ENCODE measurements around the gene MORF4L2.
"Not testable (repeated sequence)": the region's sequence is repeated elsewhere in the genome, so short reads cannot be mapped to it uniquely, and the experiment has no call there.

Gene MORF4L2

GRCh38 chrX:103678199-103678993, 8.1 kb downstream of the MORF4L2 start:
- DNase-seq, result no peak

- no peak for DNase-seq
Observed at GRCh38 chrX:103674531-103675454, 11.7 kb downstream of the MORF4L2 start.

GRCh38 chrX:103669745-103670144, 16.8 kb downstream of the MORF4L2 start:
- DNase-seq, result no peak

GRCh38 chrX:103666202-103667107, 20.0 kb downstream of the MORF4L2 start:
- no peak for DNase-seq

- DNase-seq, result no peak
Observed at GRCh38 chrX:103663981-103664762, 22.3 kb downstream of the MORF4L2 start.

- not testable (repeated sequence) for DNase-seq
Observed at GRCh38 chrX:103659460-103659859, 27.0 kb downstream of the MORF4L2 start.

- no peak for DNase-seq
Observed at GRCh38 chrX:103658681-103659433, 27.6 kb downstream of the MORF4L2 start.

- DNase-seq, result not testable (repeated sequence)
Observed at GRCh38 chrX:103657066-103657465, 29.4 kb downstream of the MORF4L2 start.

GRCh38 chrX:103656617-103657016, 29.9 kb downstream of the MORF4L2 start:
- no peak for DNase-seq

GRCh38 chrX:103655230-103656000, 31.1 kb downstream of the MORF4L2 start:
- DNase-seq, result not testable (repeated sequence)

GRCh38 chrX:103651151-103651773, 35.2 kb downstream of the MORF4L2 start:
- DNase-seq, result no peak

GRCh38 chrX:103647630-103648029, 38.9 kb downstream of the MORF4L2 start:
- DNase-seq, result no peak

- DNase-seq, result no peak
Observed at GRCh38 chrX:103644125-103644524, 42.4 kb downstream of the MORF4L2 start.

GRCh38 chrX:103640401-103641155, 45.9 kb downstream of the MORF4L2 start:
- no peak for DNase-seq

GRCh38 chrX:103638479-103639346, 47.8 kb downstream of the MORF4L2 start:
- not testable (repeated sequence) for DNase-seq

GRCh38 chrX:103637604-103638338, 48.7 kb downstream of the MORF4L2 start:
- DNase-seq, result no peak

- DNase-seq, result no peak
Observed at GRCh38 chrX:103635436-103635835, 51.1 kb downstream of the MORF4L2 start.
